HG03097 (cell line): Measurements from ENCODE around the gene LRGUK.

Source experiments
- ATAC-seq: cut with Tn5 transposase; IDR thresholded peaks from one replicate; pipeline ENCODE4 v1.9.1; 2021; ENCODE audit not compliant: unreplicated experiment, low FRiP score

The LRGUK gene

GRCh38 chr7:134126146-134126545 lies 994 bp upstream of the LRGUK start:
- no peak for ATAC-seq

- no peak for ATAC-seq
Measured at GRCh38 chr7:134126596-134126965, 559 bp upstream of the LRGUK start.

- ATAC-seq, result no peak
Measured at GRCh38 chr7:134128829-134129228, 1.7 kb downstream of the LRGUK start.

- no peak for ATAC-seq
Measured at GRCh38 chr7:134129856-134130523, 2.9 kb downstream of the LRGUK start.

- ATAC-seq, result no peak
Measured at GRCh38 chr7:134134004-134134403, 6.9 kb downstream of the LRGUK start.

GRCh38 chr7:134140889-134141867 lies 14.0 kb downstream of the LRGUK start:
- ATAC-seq, result no peak

- ATAC-seq, result no peak
Measured at GRCh38 chr7:134141868-134142264, 14.7 kb downstream of the LRGUK start.

- no peak for ATAC-seq
Measured at GRCh38 chr7:134153493-134154136, 26.5 kb downstream of the LRGUK start.

- no peak for ATAC-seq
Measured at GRCh38 chr7:134154581-134155130, 27.5 kb downstream of the LRGUK start.

GRCh38 chr7:134155206-134155605 lies 28.1 kb downstream of the LRGUK start:
- ATAC-seq, result no peak

- no peak for ATAC-seq
Measured at GRCh38 chr7:134155871-134156270, 28.7 kb downstream of the LRGUK start.

- no peak for ATAC-seq
Measured at GRCh38 chr7:134165252-134165651, 38.1 kb downstream of the LRGUK start.

- no peak for ATAC-seq
Measured at GRCh38 chr7:134167250-134167649, 40.1 kb downstream of the LRGUK start.

GRCh38 chr7:134167841-134168240 lies 40.7 kb downstream of the LRGUK start:
- no peak for ATAC-seq

GRCh38 chr7:134174795-134175261 lies 47.7 kb downstream of the LRGUK start:
- ATAC-seq, result peak; percentile 89

GRCh38 chr7:134175334-134176036 lies 48.3 kb downstream of the LRGUK start:
- ATAC-seq, result no peak

- ATAC-seq, result no peak
Measured at GRCh38 chr7:134176037-134176350, 48.9 kb downstream of the LRGUK start.

- ATAC-seq, result no peak
Measured at GRCh38 chr7:134179036-134180011, 52.2 kb downstream of the LRGUK start.

- no peak for ATAC-seq
Measured at GRCh38 chr7:134180376-134180775, 53.2 kb downstream of the LRGUK start.
